CD4-positive, alpha-beta memory T cell (primary cell): ENCODE measurements around the gene ZSCAN26. TPM values are rescaled to one million over a fixed set of nuclear protein-coding genes. Genes with fewer than 3 reads are reported as not detected.

Experiments
- CTCF ChIA-PET: fragments of 350-600 bp; sonication (Branson Sonifier 250); formaldehyde crosslinking; loops from one replicate; lab custom pipeline; 2021; ENCODE audit warnings: inconsistent platforms; ENCODE audit not compliant: partially characterized antibody; lab: Charles Lee
- POLR2A ChIA-PET: fragments of 350-600 bp; sonication (Branson Sonifier 250); formaldehyde crosslinking; loops from one replicate; lab custom pipeline; 2021; ENCODE audit not compliant: partially characterized antibody; lab: Charles Lee
- DNase-seq, 5 donors: peaks; one replicate each; pipeline versions ENCODE4 v3.0.0 to v3.0.0-alpha.2; 2020 to 2022; ENCODE audit warnings: mixed read lengths in 1 of 5
- H3K27ac ChIP-seq: one replicate; pipeline ENCODE4 v1.7.0; 2013; ENCODE audit warnings: low read depth, low read length
- H3K27me3 ChIP-seq: 2 replicates; pipeline ENCODE4 v1.7.0; 2013; ENCODE audit warnings: mild to moderate bottlenecking, low read length, moderate library complexity; ENCODE audit not compliant: insufficient read depth
- H3K36me3 ChIP-seq: 2 replicates; pipeline ENCODE4 v1.7.0; 2013; ENCODE audit warnings: mild to moderate bottlenecking, low read length, moderate library complexity; ENCODE audit not compliant: insufficient read depth
- H3K4me1 ChIP-seq: 2 replicates; pipeline ENCODE4 v1.7.0; 2013; ENCODE audit warnings: mild to moderate bottlenecking, low read length, moderate library complexity; ENCODE audit not compliant: insufficient read depth
- H3K4me3 ChIP-seq, 2 donors: one replicate each; pipeline ENCODE4 v1.7.0; 2013; ENCODE audit warnings: low read length in 2 of 2, mild to moderate bottlenecking in 1 of 2
- H3K9me3 ChIP-seq, 2 donors: one replicate each; pipeline ENCODE4 v1.7.0; 2013; ENCODE audit warnings: low read length in 2 of 2, control low read depth in 1 of 2; ENCODE audit not compliant: control insufficient read depth in 1 of 2
- H3K27ac Mint-ChIP-seq, 7 donors: one replicate each; pipeline ENCODE4 v1.8.0; 2020 to 2021; ENCODE audit warnings: mixed read lengths in 7 of 7, mild to moderate bottlenecking in 6 of 7, inconsistent platforms in 3 of 7, moderate library complexity in 3 of 7
- H3K27me3 Mint-ChIP-seq, 2 donors: one replicate each; pipeline ENCODE4 v1.8.0; 2020 to 2021; ENCODE audit warnings: mixed read lengths in 2 of 2
- H3K36me3 Mint-ChIP-seq, 2 donors: one replicate each; pipeline ENCODE4 v1.8.0; 2020 to 2021; ENCODE audit warnings: mixed read lengths in 2 of 2, inconsistent platforms in 1 of 2, mild to moderate bottlenecking in 1 of 2
- H3K4me1 Mint-ChIP-seq, 4 donors: one replicate each; pipeline ENCODE4 v1.8.0; 2020 to 2021; ENCODE audit warnings: mixed read lengths in 4 of 4, mild to moderate bottlenecking in 1 of 4
- H3K4me3 Mint-ChIP-seq, 8 donors: one replicate each; pipeline ENCODE4 v1.8.0; 2020 to 2021; ENCODE audit warnings: mixed read lengths in 8 of 8, mild to moderate bottlenecking in 7 of 8, moderate library complexity in 6 of 8, inconsistent platforms in 3 of 8
- H3K9me3 Mint-ChIP-seq, 8 donors: one replicate each; pipeline ENCODE4 v1.8.0; 2020 to 2021; ENCODE audit warnings: mixed read lengths in 8 of 8, mild to moderate bottlenecking in 5 of 8, inconsistent platforms in 3 of 8, moderate library complexity in 1 of 8
- intact Hi-C: fragments of 100-400 bp; cut with micrococcal nuclease; formaldehyde crosslinking; loops from one replicate; pipeline ENCODE4 v1.15.1; 2023
- polyA plus RNA-seq, 2 donors: library from polyadenylated mRNA; unstranded; fragments of 300-500 nt; fragmentation: Illumina TruSeq; gene quantifications; one replicate each; pipeline ENCODE4 v1.2.3, GENCODE V29; 2021
- total RNA-seq, 2 experiments: library from RNA; stranded (reverse); gene quantifications; one replicate each; pipeline ENCODE4 v1.2.3, GENCODE V29; 2021

Gene ZSCAN26
- total RNA-seq (10 to 100 TPM; 23.3 to 26.5 TPM), polyA plus RNA-seq (10 to 100 TPM; 13.1 to 14.2 TPM)

GRCh38 chr6:28266962-28267694 lies at the start of gene ZSCAN26:
ZSCAN26 (plus strand) TSS chr6:28267143; CDS start chr6:28271920, 4,777 bp downstream.
- peak within 1 kb of the TSS; percentile 70 for H3K27ac ChIP-seq
- peaks cover 18% of the 10 kb centered on the region for H3K4me1 ChIP-seq
- ChIA-PET POLR2A (interaction anchor here (0.6 to 6.4 kb wide), 30 partner anchors 10 to 1947 kb away, joined by 3 to 111 read pairs (median 4); partner anchors contain the start of genes PGBD1, TRIM27, ZKSCAN3 and ZKSCAN4), CTCF (interaction anchor here (0.6 to 5.1 kb wide), 14 partner anchors 8 to 162 kb away, joined by 3 to 31 read pairs (median 4); partner anchors contain the start of genes NKAPL, ZKSCAN4, ZKSCAN8 and ZSCAN16)
- no peaks in the 10 kb centered on the region for H3K27me3 ChIP-seq
- intact Hi-C loops = loop anchor here (1.0 to 5.0 kb wide), 6 partner anchors 15 to 187 kb away; partner anchors contain the start of genes ZKSCAN3, ZKSCAN4, ZKSCAN8 and ZNF165
- peak within 1 kb of the TSS; percentile 90 to 94 for H3K4me3 ChIP-seq
- Mint-ChIP-seq H3K4me1 (peaks cover 4 to 15% (median 11%) of the 10 kb centered on the region in 4 donors), H3K4me3 (peak within 1 kb of the TSS in 1 of 8 donors; percentile 12), H3K9me3 (no peaks in the 10 kb centered on the region), H3K27ac (no peak within 1 kb of the TSS), H3K27me3 (peaks cover 0 to under 1% of the 10 kb centered on the region in 2 donors), H3K36me3 (peaks cover 5 to 12% of the 10 kb centered on the region in 2 donors)
- peaks cover 6% of the 10 kb centered on the region for H3K36me3 ChIP-seq
- H3K9me3 ChIP-seq = no peaks in the 10 kb centered on the region
- peak; percentile 86 to 90 (median 88) for DNase-seq

DNA sequence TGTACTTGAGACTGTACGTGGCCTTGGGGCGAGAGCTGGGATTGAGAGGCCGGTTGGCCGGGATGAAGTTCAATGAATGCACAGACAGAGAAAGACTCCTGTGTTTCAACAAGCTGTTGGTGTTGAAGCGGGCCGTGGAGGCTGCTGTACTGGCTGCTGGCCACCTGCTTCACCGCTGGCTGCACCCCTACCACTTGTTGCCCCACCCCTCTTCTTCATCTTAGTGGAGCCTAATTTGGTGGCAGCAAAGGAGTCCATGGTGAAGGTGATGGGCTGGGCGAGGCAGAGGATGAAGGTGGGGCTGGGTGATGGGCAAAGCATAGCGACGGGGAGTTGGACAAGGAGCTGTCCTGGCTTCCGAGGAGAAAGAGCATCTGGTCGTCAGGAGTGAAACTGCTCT lies 49.1 kb upstream of the ZSCAN26 start:
- H3K27me3 ChIP-seq = peaks cover 20% of the 10 kb centered on the region
- POLR2A ChIA-PET = interaction anchor here (1.7 kb wide), 1 partner anchor 76 kb away, joined by 3 read pairs; the partner anchor contains the start of gene ZKSCAN8
- intact Hi-C loops = no loop called here
- Mint-ChIP-seq H3K27me3 (peaks cover 52 to 72% of the 10 kb centered on the region in 2 donors), H3K9me3 (peaks cover 0 to 6% (median under 1%) of the 10 kb centered on the region in 8 donors), H3K4me3 (peak overlapping the region in 5 of 8 donors; percentile 14 to 65 (median 39)), H3K4me1 (peaks cover 0 to 8% (median 3%) of the 10 kb centered on the region in 4 donors), H3K36me3 (no peaks in the 10 kb centered on the region), H3K27ac (no peak overlapping the region)
- no peaks in the 10 kb centered on the region for H3K36me3 ChIP-seq
- no peaks in the 10 kb centered on the region for H3K9me3 ChIP-seq
- H3K4me1 ChIP-seq = peaks cover 1% of the 10 kb centered on the region
- DNase-seq = no peak
- CTCF ChIA-PET = no interaction called here
- no peak overlapping the region for H3K4me3 ChIP-seq
- no peak overlapping the region for H3K27ac ChIP-seq

GRCh38 chr6:28218312-28219248 lies 48.4 kb upstream of the ZSCAN26 start:
- peaks cover 0 to 6% (median under 1%) of the 10 kb centered on the region in 8 donors for H3K9me3 Mint-ChIP-seq
- CTCF ChIA-PET = no interaction called here

DNA sequence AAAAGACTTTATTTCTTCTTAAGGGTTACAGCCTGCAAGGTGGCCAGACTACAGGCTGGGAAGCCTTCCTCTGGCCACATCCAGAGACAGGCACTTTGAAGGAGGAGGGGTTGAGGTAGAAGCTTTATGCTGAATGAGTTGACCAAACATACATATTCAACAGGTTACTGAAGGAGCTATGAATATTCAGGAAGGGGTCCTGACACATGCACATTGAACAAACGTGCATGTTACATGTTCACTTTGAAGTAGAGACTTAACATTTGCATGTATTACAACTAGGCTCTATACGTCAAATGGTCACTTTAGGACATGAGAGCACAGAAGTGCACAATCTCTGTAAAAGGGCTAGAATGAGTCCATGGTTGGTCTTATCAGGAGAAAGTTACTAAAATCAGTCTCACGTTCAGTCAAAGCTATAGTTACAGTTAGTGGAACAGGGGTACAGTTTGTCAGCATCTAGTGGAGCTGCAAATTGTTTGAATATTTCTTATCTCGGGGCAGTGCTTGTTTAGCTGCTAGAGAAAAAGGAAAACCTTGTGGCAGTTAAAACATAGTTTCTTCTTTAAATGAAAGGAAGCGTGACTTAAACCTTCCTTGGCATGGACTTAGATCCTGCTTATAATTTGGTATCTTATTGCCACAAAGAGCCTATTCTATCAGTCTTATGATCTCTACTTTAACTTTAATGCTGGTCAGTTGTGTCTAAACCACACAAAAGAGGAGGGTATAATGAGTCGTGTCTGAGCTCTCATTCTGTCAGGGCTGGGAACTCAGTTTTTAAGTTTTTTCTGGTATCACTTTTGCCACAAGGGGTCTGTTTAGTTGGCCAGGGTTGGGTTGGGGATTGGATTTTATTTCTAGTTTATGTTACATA lies 46.4 kb upstream of the ZSCAN26 start:
- POLR2A ChIA-PET = interaction anchor here (1.8 kb wide), 1 partner anchor 79 kb away, joined by 4 read pairs; the partner anchor contains the start of gene ZKSCAN8
- no peak for DNase-seq
- Mint-ChIP-seq H3K36me3 (peaks cover 0 to 2% of the 10 kb centered on the region in 2 donors), H3K4me1 (peaks cover 6 to 12% (median 10%) of the 10 kb centered on the region in 4 donors), H3K27me3 (peaks cover 48 to 67% of the 10 kb centered on the region in 2 donors), H3K4me3 (no peak overlapping the region), H3K27ac (no peak overlapping the region), H3K9me3 (peaks cover 0 to 8% (median 0%) of the 10 kb centered on the region in 8 donors)
- Histone ChIP-seq H3K27ac (no peak overlapping the region), H3K9me3 (no peaks in the 10 kb centered on the region), H3K36me3 (no peaks in the 10 kb centered on the region), H3K4me1 (peaks cover 3% of the 10 kb centered on the region), H3K4me3 (no peak overlapping the region), H3K27me3 (peaks cover 14% of the 10 kb centered on the region)
- intact Hi-C loops = no loop called here
- CTCF ChIA-PET = no interaction called here

More at GRCh38 chr6:28218312-28219248, 48.4 kb upstream of the ZSCAN26 start:
- Histone ChIP-seq H3K4me3 (peak overlapping the region in 1 of 2 donors; percentile 25), H3K36me3 (no peaks in the 10 kb centered on the region), H3K27me3 (peaks cover 18% of the 10 kb centered on the region), H3K9me3 (no peaks in the 10 kb centered on the region), H3K4me1 (no peaks in the 10 kb centered on the region), H3K27ac (no peak overlapping the region)
- peak overlapping the region; percentile 70 to 83 (median 74) for H3K4me3 Mint-ChIP-seq
- no peak overlapping the region for H3K27ac Mint-ChIP-seq
- peaks cover 55 to 71% of the 10 kb centered on the region in 2 donors for H3K27me3 Mint-ChIP-seq
- POLR2A ChIA-PET = interaction anchor here (1.7 kb wide), 1 partner anchor 77 kb away, joined by 3 read pairs; the partner anchor contains the start of gene ZKSCAN8
- intact Hi-C loops = no loop called here
- peaks cover 0 to 4% (median under 1%) of the 10 kb centered on the region in 4 donors for H3K4me1 Mint-ChIP-seq
- DNase-seq = no peak
- no peaks in the 10 kb centered on the region for H3K36me3 Mint-ChIP-seq

DNA sequence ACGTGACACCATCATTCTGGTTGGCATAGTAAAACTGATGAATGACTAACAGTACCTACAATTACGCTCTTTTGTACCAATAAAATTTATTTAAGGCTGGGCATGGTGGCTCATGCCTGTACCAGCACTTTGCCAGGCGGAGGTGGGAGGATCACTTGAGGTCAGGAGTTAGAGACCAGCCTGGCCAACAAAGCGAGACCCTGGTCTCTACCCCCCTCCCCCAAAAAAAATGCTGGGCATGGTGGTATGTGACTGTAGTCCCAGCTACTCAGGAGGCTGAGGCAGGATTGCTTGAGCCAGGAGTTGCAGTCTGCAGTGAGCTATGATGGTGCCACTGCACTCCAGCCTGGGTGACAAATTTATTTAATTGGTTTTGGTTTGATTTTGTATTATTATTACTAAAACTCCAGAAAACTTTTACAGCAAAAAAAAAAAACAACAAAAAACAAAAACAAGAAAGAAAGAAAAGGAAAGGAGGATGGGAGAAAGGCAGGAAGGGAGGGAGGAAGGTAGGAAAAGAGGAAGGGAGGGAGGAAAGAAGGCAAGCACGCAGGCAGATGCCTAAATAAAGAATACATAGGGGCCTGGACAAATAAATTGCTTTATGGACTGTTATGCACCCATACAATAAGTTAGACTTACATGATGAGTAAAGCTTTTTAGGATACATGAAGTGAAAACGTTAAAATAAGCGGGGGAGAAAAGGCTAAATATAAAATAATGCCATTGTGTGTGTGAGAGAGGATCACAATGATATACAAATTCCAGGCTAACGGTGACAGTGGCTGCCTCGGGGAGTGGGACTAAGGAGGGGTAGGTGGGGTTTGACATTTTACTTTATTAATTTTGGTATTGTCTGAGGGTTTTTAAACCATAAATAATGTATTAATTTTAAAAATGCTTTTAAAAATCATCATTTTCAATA lies 42.5 kb upstream of the ZSCAN26 start:
- no peak for DNase-seq
- H3K9me3 Mint-ChIP-seq = peaks cover 0 to 8% (median 0%) of the 10 kb centered on the region in 8 donors
- peak overlapping the region; percentile 91 to 97 (median 94) for H3K4me3 Mint-ChIP-seq
- peak overlapping the region in 4 of 7 donors; percentile 69 to 92 (median 90) for H3K27ac Mint-ChIP-seq
- Histone ChIP-seq H3K4me3 (peak overlapping the region; percentile 60 to 74), H3K9me3 (no peaks in the 10 kb centered on the region), H3K36me3 (no peaks in the 10 kb centered on the region), H3K4me1 (peaks cover 7% of the 10 kb centered on the region), H3K27ac (no peak overlapping the region), H3K27me3 (peaks cover 14% of the 10 kb centered on the region)
- POLR2A ChIA-PET = no interaction called here
- H3K27me3 Mint-ChIP-seq = peaks cover 36% of the 10 kb centered on the region in 2 donors
- CTCF ChIA-PET = no interaction called here
- intact Hi-C loops = no loop called here
- H3K4me1 Mint-ChIP-seq = peaks cover 8 to 15% (median 8%) of the 10 kb centered on the region in 4 donors
- peaks cover 4 to 10% of the 10 kb centered on the region in 2 donors for H3K36me3 Mint-ChIP-seq
